ENCODE measurements around the gene SRPK1.

Gene SRPK1

GRCh38 chr6:35804996-35805736 lies 115.7 kb downstream of the SRPK1 start, which contains the start of gene LHFPL5:
LHFPL5 (plus strand) TSS chr6:35805352; CDS start chr6:35805671, 319 bp downstream.
- no peak for TF ChIP-seq CTCF (IDR thresholded peaks at IDR 0.05; ENCODE audit: control insufficient read depth, extremely low read depth, insufficient read depth)
- H3K4me3 ChIP-seq (ENCODE audit: low read depth, low read length) = peak within 1 kb of the TSS; percentile 34
- no peak for DNase-seq (ENCODE audit: low read depth)

GRCh38 chr6:35801148-35801547 lies 119.8 kb downstream of the SRPK1 start:
- no peak for DNase-seq (ENCODE audit: low read depth)
- TF ChIP-seq CTCF (IDR thresholded peaks at IDR 0.05; ENCODE audit: control insufficient read depth, extremely low read depth, insufficient read depth) = no peak
- H3K4me3 ChIP-seq (ENCODE audit: low read depth, low read length) = no peak overlapping the region

- DNase-seq (ENCODE audit: low read depth) = no peak
- TF ChIP-seq CTCF (IDR thresholded peaks at IDR 0.05; ENCODE audit: control insufficient read depth, extremely low read depth, insufficient read depth) = no peak
- H3K4me3 ChIP-seq (ENCODE audit: low read depth, low read length) = no peak overlapping the region
These were observed 122.2 kb downstream of the SRPK1 start for GRCh38 chr6:35798706-35799105.

- no peak for TF ChIP-seq CTCF (IDR thresholded peaks at IDR 0.05; ENCODE audit: control insufficient read depth, extremely low read depth, insufficient read depth)
- DNase-seq (ENCODE audit: low read depth) = no peak
- H3K4me3 ChIP-seq (ENCODE audit: low read depth, low read length) = no peak overlapping the region
These were observed 122.9 kb downstream of the SRPK1 start for GRCh38 chr6:35797837-35798526.

GRCh38 chr6:35796236-35796635 lies 124.7 kb downstream of the SRPK1 start:
- no peak overlapping the region for H3K4me3 ChIP-seq (ENCODE audit: low read depth, low read length)
- DNase-seq (ENCODE audit: low read depth) = no peak
- TF ChIP-seq CTCF (IDR thresholded peaks at IDR 0.05; ENCODE audit: control insufficient read depth, extremely low read depth, insufficient read depth) = no peak

GRCh38 chr6:35795453-35796071 lies 125.3 kb downstream of the SRPK1 start:
- no peak for DNase-seq (ENCODE audit: low read depth)
- no peak overlapping the region for H3K4me3 ChIP-seq (ENCODE audit: low read depth, low read length)
- no peak for TF ChIP-seq CTCF (IDR thresholded peaks at IDR 0.05; ENCODE audit: control insufficient read depth, extremely low read depth, insufficient read depth)
